Mucosa of descending colon (tissue), 3 donors: ENCODE data around the gene HOXB5. TPM values are rescaled to one million over a fixed set of nuclear protein-coding genes. Genes with fewer than 3 reads are reported as not detected.

Experiments used
- ATAC-seq: fragments of 200-7000 bp; cut with Tn5 transposase; one replicate; pipeline ENCODE4 v1.9.1; 2020; ENCODE audit warnings: mild to moderate bottlenecking, moderate library complexity
- DNase-seq, 3 donors: peaks; one replicate each; pipeline ENCODE4 v3.0.0-alpha.2; 2020
- H3K36me3 ChIP-seq: fragments of 200-600 bp; one replicate; pipeline ENCODE4 v1.8.0; 2021; ENCODE audit warnings: low read depth, mild to moderate bottlenecking
- H3K4me1 ChIP-seq: fragments of 200-600 bp; one replicate; pipeline ENCODE4 v1.8.0; 2021; ENCODE audit warnings: low read depth, mild to moderate bottlenecking
- H3K4me3 ChIP-seq: fragments of 200-600 bp; one replicate; pipeline ENCODE4 v1.8.0; 2021; ENCODE audit warnings: mild to moderate bottlenecking
- H3K9me3 ChIP-seq: fragments of 200-600 bp; one replicate; pipeline ENCODE4 v1.8.0; 2021; ENCODE audit warnings: mild to moderate bottlenecking
- intact Hi-C, 2 donors: fragments of 100-400 bp; cut with DNase I in 1 of 2; cut with micrococcal nuclease in 1 of 2; formaldehyde crosslinking; loops; one replicate each; pipeline versions ENCODE4 v1.11.0 to v1.11.1; 2022; cut with DNase I, micrococcal nuclease
- total RNA-seq, 3 donors: library from RNA; stranded (reverse); fragmentation: NEBNext Ultra II Directional in 2 of 3; extraction: Animal tissue kit (Norgen Biotek cat#: 25700) in 2 of 3; gene quantifications; one replicate each; pipeline versions ENCODE4 v1.2.1 to v1.2.4, GENCODE V29; 2021 to 2023
- TF ChIP-seq, protein P1 (sequence below): fragments of 200-600 bp; IDR thresholded peaks from one replicate; pipeline ENCODE4 v1.8.0; 2022; ENCODE audit warnings: antibody characterized with exemption, mild to moderate bottlenecking
- donor health status: DM: no; HTN: no; CAD: no; lungs with moderate emphysema.
- donor health status: DM: no; HTN: no; CAD: no.
- donor health status: DM: no; HTN: yes; CAD: no.

The HOXB5 gene
- total RNA-seq, 3 donors from 2014 or later = 16.2 to 29.3 (median 19.9) TPM

- Histone ChIP-seq H3K36me3 (no peaks in the 10 kb centered on the region), H3K4me1 (peaks cover 15% of the 10 kb centered on the region), H3K9me3 (no peaks in the 10 kb centered on the region), H3K4me3 (no peak overlapping the region)
- intact Hi-C loops = no loop called here
- ATAC-seq (no peak), DNase-seq (no peak)
- TF ChIP-seq, protein P1, sequence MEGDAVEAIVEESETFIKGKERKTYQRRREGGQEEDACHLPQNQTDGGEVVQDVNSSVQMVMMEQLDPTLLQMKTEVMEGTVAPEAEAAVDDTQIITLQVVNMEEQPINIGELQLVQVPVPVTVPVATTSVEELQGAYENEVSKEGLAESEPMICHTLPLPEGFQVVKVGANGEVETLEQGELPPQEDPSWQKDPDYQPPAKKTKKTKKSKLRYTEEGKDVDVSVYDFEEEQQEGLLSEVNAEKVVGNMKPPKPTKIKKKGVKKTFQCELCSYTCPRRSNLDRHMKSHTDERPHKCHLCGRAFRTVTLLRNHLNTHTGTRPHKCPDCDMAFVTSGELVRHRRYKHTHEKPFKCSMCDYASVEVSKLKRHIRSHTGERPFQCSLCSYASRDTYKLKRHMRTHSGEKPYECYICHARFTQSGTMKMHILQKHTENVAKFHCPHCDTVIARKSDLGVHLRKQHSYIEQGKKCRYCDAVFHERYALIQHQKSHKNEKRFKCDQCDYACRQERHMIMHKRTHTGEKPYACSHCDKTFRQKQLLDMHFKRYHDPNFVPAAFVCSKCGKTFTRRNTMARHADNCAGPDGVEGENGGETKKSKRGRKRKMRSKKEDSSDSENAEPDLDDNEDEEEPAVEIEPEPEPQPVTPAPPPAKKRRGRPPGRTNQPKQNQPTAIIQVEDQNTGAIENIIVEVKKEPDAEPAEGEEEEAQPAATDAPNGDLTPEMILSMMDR = no peak
These were observed 47.2 kb downstream of the HOXB5 start for GRCh38 chr17:48546137-48546923.

GRCh38 chr17:48545539-48545938 is 48.0 kb downstream of the HOXB5 start:
- no peak for ATAC-seq
- Histone ChIP-seq H3K4me1 (peaks cover 15% of the 10 kb centered on the region), H3K36me3 (no peaks in the 10 kb centered on the region), H3K4me3 (no peak overlapping the region), H3K9me3 (no peaks in the 10 kb centered on the region)
- no peak for DNase-seq
- TF ChIP-seq, protein P1 = no peak
- intact Hi-C loops = no loop called here

GRCh38 chr17:48545022-48545375 is 48.6 kb downstream of the HOXB5 start, which contains the start of gene HOXB2:
TSS of gene HOXB2 (minus strand) at chr17:48545109. CDS start at chr17:48544911, 198 bp downstream.
- TF ChIP-seq, protein P1 = no peak
- ATAC-seq = no peak
- no peaks in the 10 kb centered on the region for H3K36me3 ChIP-seq
- DNase-seq = no peak
- intact Hi-C loops = no loop called here
- no peaks in the 10 kb centered on the region for H3K9me3 ChIP-seq
- H3K4me3 ChIP-seq = peak within 1 kb of the TSS; percentile 34
- peaks cover 15% of the 10 kb centered on the region for H3K4me1 ChIP-seq

DNA sequence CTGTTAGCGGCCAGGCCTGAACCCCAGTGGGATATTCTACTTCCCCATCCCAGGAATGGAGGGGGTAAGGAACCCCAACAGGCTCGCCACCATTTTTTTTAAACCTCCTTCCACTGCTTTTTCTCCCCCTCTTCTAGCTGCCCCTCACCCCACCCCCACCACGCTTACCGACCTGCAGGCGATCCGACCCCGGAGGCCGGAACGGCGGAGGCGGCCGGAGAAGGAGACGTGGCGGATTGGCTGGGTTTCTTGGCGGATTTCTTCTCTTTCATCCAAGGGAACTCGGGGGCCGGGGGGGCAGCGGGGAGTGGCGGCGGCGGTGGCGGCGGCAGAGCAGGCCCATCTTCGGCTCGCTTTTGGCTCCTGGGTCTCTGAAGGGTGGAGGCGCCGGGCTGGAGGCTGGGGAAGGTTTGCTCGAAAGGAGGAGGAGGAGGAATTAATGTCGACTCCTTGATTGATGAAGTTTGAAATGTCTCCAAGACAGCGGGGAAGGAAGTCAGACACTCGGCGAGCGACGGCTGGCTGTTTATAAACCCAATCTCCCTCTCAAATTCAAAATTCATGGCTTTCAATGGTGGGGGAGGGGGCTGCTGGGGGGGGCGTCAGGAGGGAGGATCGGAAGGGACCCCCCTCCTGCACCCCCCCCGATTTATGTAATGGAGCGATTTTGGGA is 49.1 kb downstream of the HOXB5 start:
- peaks cover 15% of the 10 kb centered on the region for H3K4me1 ChIP-seq
- ATAC-seq (peak; percentile 22), DNase-seq (peak; percentile 62 to 81 (median 80))
- H3K36me3 ChIP-seq = no peaks in the 10 kb centered on the region
- TF ChIP-seq, protein P1 = no peak
- intact Hi-C loops = no loop called here
- peak overlapping the region; percentile 34 for H3K4me3 ChIP-seq
- no peaks in the 10 kb centered on the region for H3K9me3 ChIP-seq

- intact Hi-C loops = no loop called here
- H3K9me3 ChIP-seq = no peaks in the 10 kb centered on the region
- no peaks in the 10 kb centered on the region for H3K36me3 ChIP-seq
- DNase-seq (peak in 1 of 3 donors; percentile 48), ATAC-seq (peak; percentile 5)
- TF ChIP-seq, protein P1 = no peak
- peak overlapping the region; percentile 34 for H3K4me3 ChIP-seq
- H3K4me1 ChIP-seq = peaks cover 15% of the 10 kb centered on the region
These were observed 49.7 kb downstream of the HOXB5 start for GRCh38 chr17:48543854-48544348.
